Stimulated activated CD8-positive, alpha-beta memory T cell treated with anti-CD3 and anti-CD28 coated beads, Interleukin-7, amount 100 ng/mL, for 48 hours (primary cell): ENCODE results near the gene CCDC69.
A peak's percentile ranks its signal among the peaks of the same experiment; 100 is the strongest.

Experiments
- DNase-seq, 2 donors: peaks; one replicate each; pipeline ENCODE4 v3.0.0-alpha.2; 2020; ENCODE audit warnings: low read depth in 1 of 2; ENCODE audit errors: extremely low read depth in 1 of 2

The CCDC69 gene

DNA sequence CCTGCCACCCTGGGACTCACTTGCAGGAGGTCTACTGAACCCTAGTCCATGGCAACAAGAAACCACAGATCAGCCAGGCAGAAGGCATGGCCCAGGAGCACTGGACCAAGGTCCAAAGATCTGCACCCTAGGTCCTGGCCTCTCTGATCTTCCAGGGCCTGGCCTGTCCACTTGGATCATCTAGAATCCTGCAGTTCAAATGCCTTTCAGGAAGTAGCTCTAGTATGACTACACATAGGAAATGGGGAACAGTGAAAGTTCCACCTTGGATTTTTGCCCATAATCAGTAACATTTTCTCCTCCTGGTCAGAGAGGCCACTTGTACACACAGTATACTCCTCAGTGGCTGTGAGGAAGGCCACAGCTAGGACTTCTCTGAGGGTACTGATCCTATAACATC is 77.8 kb downstream of the CCDC69 start:
- DNase-seq = no peak

DNA sequence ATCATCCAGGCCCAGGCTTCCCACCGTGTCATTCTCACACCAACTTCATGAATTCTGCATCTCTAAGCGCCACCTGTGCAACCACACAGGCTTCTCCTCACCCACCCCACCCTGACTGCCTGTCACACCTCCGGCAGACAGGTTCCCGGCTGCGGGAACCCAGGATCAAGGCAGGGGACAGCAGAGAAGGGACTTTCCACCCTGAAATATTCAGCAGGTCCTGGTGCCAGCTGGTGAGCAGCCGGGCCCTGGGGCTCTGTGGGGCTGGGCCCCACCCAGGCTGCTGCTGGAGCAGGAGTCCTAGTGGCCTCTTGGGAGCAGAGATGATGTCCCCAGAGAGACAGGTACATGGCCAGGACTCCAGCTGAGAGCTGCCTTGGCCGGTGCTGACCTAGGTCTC is 79.0 kb downstream of the CCDC69 start:
- no peak for DNase-seq

DNA sequence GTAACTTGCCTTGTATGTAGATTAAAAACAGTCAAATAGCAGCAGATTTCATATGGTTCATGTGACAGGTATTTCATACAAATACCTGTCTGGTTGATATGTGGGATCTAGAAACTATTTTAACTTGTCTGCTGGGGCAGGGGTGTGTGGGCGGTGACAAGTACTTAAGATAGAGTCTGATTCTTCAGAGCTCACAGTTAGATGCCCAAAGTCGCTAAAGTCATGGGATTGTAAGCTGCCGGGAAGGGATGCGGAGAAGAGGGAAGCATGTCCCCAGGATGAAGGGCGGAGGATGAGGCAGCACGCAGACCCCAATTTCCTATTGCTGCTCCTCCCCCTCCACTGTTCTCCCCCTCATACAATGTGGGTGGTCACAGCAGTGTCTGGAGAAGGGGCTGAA is 79.6 kb downstream of the CCDC69 start:
- DNase-seq = no peak

DNA sequence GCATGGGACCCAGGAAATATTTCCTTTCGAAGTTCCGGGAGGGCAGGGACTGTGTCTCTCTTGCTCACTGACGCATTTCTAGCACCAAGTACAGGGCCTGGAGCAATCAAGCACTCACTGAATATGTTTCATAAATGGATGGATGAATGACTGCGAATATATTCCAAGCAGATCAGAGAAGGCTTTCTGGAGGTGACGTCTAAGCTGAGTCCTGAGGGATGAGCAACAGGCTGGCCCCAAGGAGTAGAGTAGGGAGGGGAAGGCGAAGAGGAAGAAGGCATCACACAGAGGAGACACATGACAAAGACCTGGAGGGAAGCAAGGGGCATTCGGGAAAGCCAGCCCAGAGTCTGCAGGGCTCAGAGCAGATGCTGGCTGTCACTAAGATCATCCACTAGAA is 80.2 kb downstream of the CCDC69 start:
- DNase-seq = no peak

DNA sequence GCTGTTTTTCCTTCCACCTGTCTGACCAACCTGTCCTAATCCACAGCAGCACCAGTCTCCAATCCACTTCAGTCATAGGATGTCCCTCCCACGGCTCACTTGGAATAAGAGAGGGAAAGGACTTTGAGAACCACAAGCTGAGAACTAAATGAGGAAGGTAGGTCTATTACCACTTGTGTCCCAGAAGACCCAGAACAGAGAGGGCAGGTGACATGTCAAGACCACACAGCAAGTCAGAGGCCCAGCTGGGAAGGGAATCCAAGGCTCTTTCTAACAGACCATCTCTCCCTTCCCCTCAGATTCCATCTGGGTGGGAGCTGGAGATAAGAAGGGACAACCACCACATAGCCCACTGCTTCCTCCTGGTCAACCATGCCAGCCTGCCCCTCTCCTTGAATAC is 81.0 kb downstream of the CCDC69 start:
- DNase-seq = no peak

DNA sequence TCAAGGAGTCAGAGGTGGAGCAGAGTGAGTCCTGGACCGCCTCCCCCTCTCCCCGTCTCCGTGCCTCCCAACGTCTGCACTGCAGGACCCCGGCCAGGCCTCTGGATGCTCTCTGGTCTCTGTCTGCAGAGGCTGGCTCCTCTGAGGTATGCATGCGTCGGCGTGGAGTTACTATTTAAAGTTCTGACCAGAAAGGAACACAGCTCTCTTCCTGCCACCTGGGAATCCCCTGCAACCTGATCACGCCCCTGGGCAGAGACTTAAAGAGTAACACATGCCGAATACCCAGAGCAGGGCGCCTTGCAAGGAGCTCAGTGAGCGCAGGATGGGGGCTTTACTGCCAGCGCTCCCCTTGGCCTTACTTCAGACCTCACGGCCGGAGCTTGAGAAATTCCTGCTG is 82.4 kb downstream of the CCDC69 start:
- peak; percentile 43 to 61 for DNase-seq

DNA sequence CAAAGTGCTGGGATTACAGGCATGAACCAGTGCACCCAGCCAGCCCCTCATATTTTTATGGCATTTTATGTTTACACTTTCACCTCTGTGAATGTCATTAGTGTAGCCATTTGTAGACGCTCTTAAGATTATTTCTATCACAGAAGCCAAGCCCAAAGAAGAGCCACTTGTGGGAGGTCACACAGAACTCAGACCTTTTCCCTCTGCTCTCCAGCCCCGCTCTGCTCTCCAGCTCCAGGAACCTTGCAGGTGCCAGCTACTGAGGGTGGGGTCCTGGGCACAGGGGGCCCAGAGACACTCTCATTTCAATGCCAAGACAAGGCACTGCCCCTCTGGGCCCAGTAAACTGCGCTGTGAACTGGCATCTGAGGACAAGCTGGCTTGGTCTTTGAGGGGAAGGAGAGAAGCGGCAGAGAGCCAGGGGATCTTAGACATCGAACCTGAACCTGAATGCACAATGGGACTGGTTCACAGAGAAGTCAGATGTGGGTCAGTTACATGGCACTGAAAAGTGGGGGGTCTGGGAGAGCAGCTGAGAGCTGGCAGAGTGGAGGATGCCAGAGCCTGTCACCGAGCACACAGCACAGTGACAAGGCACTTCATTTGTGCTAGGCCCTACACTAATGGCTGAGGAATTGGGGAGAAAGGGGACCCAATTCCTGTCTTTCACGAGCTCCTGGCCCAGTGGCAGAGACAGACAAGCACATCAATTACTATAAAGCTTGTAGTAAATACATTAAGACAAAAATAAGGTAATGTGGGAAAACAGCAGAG is 83.0 kb downstream of the CCDC69 start:
- no peak for DNase-seq

DNA sequence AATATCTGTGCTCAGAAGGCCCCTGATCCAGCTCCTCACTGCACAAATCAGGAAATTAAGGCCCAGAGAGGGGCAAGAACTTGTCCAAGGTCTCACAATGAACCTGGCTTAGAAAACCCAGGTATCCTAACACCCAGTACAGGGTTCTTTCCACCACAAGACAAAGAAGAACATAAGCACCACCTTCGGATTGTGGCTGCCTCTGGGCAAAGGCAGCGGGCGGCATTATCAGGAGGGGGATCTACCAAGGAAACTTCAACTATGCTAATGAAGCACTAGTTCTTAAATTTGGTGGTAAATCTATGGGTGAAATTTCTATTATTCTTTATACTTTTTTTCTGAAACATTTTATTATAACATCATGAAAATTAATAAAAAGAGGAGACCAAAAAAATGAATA is 84.2 kb downstream of the CCDC69 start:
- DNase-seq = no peak

DNA sequence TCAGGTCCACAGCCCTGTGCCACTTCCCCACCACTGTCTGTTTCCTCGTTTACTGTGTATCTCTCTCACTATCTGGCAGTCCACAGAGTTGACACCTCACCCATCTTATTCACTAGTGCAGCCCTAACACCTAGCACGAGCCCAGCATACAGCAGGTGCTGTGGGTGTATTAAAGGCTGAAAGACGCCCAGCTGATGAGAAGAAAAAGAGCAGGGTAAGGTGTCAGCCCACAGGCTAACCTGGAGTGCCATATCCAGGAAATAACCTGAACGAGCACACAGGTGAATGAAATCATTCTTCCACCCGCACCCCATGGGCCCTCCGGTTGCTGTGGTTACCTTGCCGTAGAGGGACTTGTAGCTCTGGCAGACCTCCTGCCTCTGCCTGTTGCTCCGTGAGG is 84.9 kb downstream of the CCDC69 start:
- DNase-seq = no peak

DNA sequence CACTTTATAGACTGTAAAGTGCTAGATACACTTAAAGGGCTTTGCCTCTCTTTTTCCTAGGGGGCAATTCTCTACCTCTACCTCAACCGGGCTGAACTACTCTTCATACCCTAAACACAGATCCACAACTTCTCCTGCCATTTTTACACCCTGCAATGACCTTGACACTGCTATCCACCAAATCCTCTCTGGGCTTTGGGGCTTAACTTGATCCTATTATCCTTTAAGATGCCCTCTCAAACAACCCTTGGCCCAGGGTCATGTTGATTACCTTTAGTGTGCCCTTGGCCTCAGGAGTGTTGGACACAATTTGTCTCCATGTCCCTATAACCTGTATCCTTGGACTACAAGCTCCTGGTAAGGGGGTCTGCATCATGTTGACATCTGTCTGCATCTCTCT is 85.8 kb downstream of the CCDC69 start:
- DNase-seq = no peak

DNA sequence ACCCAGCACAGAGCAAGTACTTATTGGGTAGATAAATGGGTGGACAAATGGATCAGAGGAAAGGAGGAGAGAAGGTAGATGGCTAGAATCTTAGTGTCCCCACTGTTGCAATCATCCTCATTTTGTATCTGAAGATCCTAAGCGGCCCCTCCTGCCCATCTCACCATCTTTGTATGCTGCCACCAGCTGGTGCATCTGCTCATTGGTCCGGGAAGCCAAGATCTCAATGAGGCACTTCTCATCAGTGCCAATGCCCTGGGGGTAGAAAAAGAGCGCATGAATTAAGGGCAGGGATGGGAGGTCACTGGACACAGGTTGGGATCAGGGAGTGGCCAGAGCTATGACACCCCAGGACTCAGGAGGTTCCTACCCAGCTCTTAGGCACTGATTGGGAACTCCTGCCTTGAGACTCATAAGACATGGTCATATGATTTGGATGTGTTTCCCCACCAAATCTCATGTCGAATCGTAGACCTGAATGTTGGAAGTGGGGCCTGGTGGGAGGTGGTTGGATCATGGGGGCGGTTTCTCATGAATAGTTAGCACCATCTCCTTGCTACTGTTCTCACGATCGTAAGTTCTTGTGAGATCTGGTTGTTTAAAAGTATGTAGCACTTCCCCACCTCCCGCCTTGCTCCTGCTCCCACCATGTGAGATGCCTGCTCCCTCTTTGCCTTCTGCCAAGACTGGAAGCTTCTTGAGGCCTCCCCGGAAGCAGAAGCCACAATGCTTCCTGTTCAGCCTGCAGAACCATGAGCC is 86.6 kb downstream of the CCDC69 start:
- DNase-seq = no peak

DNA sequence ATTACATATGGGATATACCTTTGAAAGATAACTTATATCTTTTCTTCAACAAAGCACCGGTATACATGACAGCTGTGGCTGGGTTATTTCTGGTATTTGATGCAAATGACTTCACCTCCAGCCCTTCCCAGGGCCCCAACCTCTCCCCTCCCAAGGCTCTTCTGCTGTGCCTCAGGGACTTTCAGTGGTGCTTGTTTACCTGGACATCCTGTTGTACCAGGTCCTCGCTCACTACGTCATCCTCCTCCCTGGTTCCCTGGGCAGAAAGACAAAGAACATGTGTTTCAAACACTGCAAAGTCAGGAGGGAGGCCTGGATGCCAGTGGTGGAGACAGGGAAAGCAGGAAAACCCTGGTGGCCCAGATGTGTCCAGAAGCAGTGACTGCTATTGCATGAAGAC is 89.7 kb downstream of the CCDC69 start:
- DNase-seq = no peak

DNA sequence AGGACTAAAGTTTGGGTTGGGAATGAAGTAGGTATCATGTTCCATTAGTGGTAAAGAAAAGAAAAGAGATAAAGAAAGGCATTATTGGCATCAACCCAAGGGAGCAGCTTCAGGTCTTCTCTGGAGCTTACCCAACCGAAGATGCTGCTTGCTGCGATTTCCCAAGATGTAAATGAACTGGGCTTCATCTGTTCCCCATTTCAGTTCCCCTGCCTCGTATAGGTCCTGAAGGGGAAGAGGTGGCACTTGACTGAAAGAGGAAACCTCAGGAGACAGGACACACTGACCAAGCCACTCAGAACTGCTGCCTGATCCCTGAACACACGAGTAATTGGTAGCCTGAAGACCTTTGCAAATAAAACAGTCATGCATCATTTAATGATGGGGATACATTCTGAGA is 90.9 kb downstream of the CCDC69 start:
- DNase-seq = no peak
